Nephron progenitor cell (in vitro differentiated cells): ENCODE data around the gene CCND1.

Experiments used
- DNase-seq: peaks from one replicate; pipeline ENCODE4 v3.0.0; 2021
- H3K27ac Mint-ChIP-seq: 2 replicates; pipeline ENCODE4 v1.8.0; 2021; ENCODE audit warnings: mild to moderate bottlenecking, moderate library complexity, mixed read lengths
- H3K27me3 Mint-ChIP-seq: 2 replicates; pipeline ENCODE4 v1.8.0; 2021; ENCODE audit warnings: mild to moderate bottlenecking, low read depth, mixed read lengths; ENCODE audit not compliant: poor library complexity
- H3K36me3 Mint-ChIP-seq: 2 replicates; pipeline ENCODE4 v1.8.0; 2021; ENCODE audit warnings: low read depth, mixed read lengths
- H3K4me1 Mint-ChIP-seq: 2 replicates; pipeline ENCODE4 v1.8.0; 2021; ENCODE audit warnings: mixed read lengths
- H3K4me3 Mint-ChIP-seq: 2 replicates; pipeline ENCODE4 v1.8.0; 2021; ENCODE audit warnings: mild to moderate bottlenecking, moderate library complexity, mixed read lengths
- H3K9me3 Mint-ChIP-seq: 2 replicates; pipeline ENCODE4 v1.8.0; 2021; ENCODE audit warnings: mild to moderate bottlenecking, moderate library complexity, mixed read lengths
- CTCF ChIP-seq: fragments of 200-600 bp; sonication (generic); IDR thresholded peaks from 2 replicates; pipeline ENCODE4 v1.5.0; 2021; ENCODE audit warnings: antibody characterized with exemption

CCND1 gene

GRCh38 chr11:69660001-69660500 is 19.1 kb downstream of the CCND1 start:
- no peaks in the 10 kb centered on the region for H3K9me3 Mint-ChIP-seq
- H3K27me3 Mint-ChIP-seq: peaks cover 3% of the 10 kb centered on the region
- peaks cover 22% of the 10 kb centered on the region for H3K36me3 Mint-ChIP-seq
- H3K4me1 Mint-ChIP-seq: peaks cover 72% of the 10 kb centered on the region
- H3K27ac Mint-ChIP-seq: peak overlapping the region; percentile 89
- no peak for DNase-seq
- TF ChIP-seq CTCF: no peak
- no peak overlapping the region for H3K4me3 Mint-ChIP-seq

- Mint-ChIP-seq H3K27me3 (peaks cover 3% of the 10 kb centered on the region), H3K4me3 (no peak overlapping the region), H3K36me3 (peaks cover 23% of the 10 kb centered on the region), H3K9me3 (no peaks in the 10 kb centered on the region), H3K27ac (no peak overlapping the region), H3K4me1 (peaks cover 63% of the 10 kb centered on the region)
- DNase-seq: no peak
- TF ChIP-seq CTCF: no peak
Measured at GRCh38 chr11:69661413-69661715, 20.4 kb downstream of the CCND1 start.

- Mint-ChIP-seq H3K36me3 (peaks cover 23% of the 10 kb centered on the region), H3K27me3 (peaks cover 3% of the 10 kb centered on the region), H3K4me3 (no peak overlapping the region), H3K9me3 (no peaks in the 10 kb centered on the region), H3K27ac (peak overlapping the region; percentile 17), H3K4me1 (peaks cover 55% of the 10 kb centered on the region)
- TF ChIP-seq CTCF: peak; percentile 36
- no peak for DNase-seq
Measured at GRCh38 chr11:69662021-69662698, 21.2 kb downstream of the CCND1 start.

GRCh38 chr11:69662806-69663205 is 21.9 kb downstream of the CCND1 start:
- H3K27me3 Mint-ChIP-seq: peaks cover 3% of the 10 kb centered on the region
- peaks cover 30% of the 10 kb centered on the region for H3K36me3 Mint-ChIP-seq
- DNase-seq: no peak
- no peak for TF ChIP-seq CTCF
- peak overlapping the region; percentile 83 for H3K27ac Mint-ChIP-seq
- no peaks in the 10 kb centered on the region for H3K9me3 Mint-ChIP-seq
- H3K4me3 Mint-ChIP-seq: no peak overlapping the region
- H3K4me1 Mint-ChIP-seq: peaks cover 49% of the 10 kb centered on the region

GRCh38 chr11:69663326-69663725 is 22.4 kb downstream of the CCND1 start:
- H3K27ac Mint-ChIP-seq: peak overlapping the region; percentile 62
- no peak for DNase-seq
- H3K4me1 Mint-ChIP-seq: peaks cover 44% of the 10 kb centered on the region
- no peak overlapping the region for H3K4me3 Mint-ChIP-seq
- peaks cover 3% of the 10 kb centered on the region for H3K27me3 Mint-ChIP-seq
- no peaks in the 10 kb centered on the region for H3K9me3 Mint-ChIP-seq
- no peak for TF ChIP-seq CTCF
- peaks cover 32% of the 10 kb centered on the region for H3K36me3 Mint-ChIP-seq

GRCh38 chr11:69664103-69664775 is 23.3 kb downstream of the CCND1 start:
- Mint-ChIP-seq H3K27me3 (peaks cover 3% of the 10 kb centered on the region), H3K9me3 (no peaks in the 10 kb centered on the region), H3K27ac (no peak overlapping the region), H3K4me3 (no peak overlapping the region), H3K36me3 (peaks cover 32% of the 10 kb centered on the region), H3K4me1 (peaks cover 36% of the 10 kb centered on the region)
- no peak for DNase-seq
- TF ChIP-seq CTCF: no peak
